ENCODE results near the gene RBM26.
"Not testable (repeated sequence)": the region's sequence is repeated elsewhere in the genome, so short reads cannot be mapped to it uniquely, and the experiment has no call there.

Gene RBM26

GRCh38 chr13:79382545-79383275 is 23.3 kb downstream of the RBM26 start:
- no peak for DNase-seq

- no peak for DNase-seq
Measured at GRCh38 chr13:79380997-79381396, 25.1 kb downstream of the RBM26 start.

DNA sequence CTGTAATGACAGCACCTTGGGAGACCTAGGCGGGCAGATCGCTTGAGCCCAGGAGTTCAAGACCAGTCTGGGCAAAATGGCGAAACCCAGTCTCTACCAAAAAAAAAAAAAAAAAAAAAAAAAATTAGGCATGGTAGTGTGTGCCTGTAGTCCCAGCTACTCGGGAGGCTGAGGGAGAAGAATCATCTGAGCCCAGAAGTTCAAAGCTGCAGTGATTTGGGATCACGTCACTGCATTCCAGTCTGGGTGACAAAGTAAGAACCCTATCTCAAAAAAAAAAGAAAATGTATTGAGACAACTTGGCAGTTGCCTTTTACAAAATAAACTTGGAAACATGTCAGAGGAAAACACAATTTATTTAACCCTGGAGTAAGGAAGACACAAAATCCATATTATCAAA is 26.8 kb downstream of the RBM26 start:
- DNase-seq, result no peak

GRCh38 chr13:79376843-79377242 is 29.2 kb downstream of the RBM26 start:
- no peak for DNase-seq

GRCh38 chr13:79374578-79374977 is 31.5 kb downstream of the RBM26 start:
- no peak for DNase-seq

DNA sequence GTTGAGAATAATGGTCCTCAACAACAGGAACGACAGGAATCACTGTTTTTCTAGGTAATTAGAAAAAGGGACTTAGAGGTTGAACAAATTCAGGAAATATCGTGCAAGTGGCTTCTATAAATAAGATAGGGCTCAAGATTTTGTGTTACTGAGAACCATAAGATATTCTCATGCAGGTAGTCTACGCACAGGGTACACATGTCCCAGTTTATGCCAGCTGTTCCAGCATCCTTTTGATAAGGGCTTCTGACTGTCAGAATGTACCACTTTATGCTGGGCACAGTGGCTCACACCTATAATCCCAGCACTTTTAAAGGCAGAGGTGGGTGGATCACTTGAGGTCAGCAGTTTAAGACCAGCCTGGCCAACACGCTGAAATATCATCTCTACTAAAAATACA is 32.1 kb downstream of the RBM26 start:
- no peak for DNase-seq

DNA sequence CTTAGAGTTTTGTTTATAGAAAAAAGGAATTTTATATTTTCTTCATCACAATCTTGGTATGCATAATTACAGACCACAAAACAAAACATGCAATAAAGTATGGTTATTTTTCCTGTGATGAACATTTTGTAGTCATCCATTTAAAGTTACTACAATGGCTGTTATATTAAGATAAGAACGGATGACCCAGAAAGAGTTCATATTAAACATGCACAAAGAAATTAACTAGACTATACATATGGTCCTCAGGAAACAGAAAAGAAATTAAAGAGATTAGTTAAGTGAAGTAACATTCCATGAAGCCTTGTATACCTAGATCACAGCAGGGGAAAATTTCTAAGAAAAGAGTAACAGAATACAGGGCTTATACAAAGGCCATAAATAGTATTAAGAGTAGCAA is 36.8 kb downstream of the RBM26 start:
- no peak for DNase-seq

- no peak for DNase-seq
Measured at GRCh38 chr13:79365981-79366380, 40.1 kb downstream of the RBM26 start.

DNA sequence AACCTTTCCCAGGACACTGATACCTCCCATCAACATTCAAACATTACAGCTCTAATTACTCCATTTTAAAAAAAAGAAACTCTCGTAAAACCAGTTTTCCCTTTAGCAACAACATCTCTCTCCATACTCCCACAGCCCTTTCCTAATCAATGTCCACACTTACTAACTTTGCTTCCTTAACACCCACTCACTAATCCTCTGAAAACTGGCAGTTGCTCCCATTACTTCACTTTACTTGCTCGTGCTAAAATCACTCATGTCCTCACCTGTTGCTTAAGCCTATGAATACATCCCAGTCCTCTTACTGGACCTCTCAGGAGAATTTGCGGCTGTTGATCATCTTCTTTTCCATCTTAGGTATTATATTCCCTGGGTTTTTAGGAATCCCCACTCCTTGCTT is 44.8 kb downstream of the RBM26 start:
- no peak for DNase-seq

DNA sequence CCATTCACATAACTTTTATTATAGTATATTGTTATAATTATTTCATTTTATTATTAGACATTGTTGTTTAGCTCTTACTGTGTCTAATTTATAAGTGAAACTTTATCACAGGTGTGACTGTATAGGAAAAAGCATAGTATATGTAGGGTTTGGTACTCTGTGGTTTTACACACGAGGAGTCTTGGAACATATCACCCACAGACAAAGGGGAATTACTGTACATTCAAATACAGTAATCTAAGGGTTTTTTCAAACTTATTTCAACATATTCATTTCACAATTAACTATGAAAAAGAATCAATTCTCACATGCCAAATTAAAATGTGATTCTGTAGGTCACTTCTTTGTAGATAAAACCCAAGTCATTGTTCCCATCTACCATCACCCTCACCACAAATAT is 46.0 kb downstream of the RBM26 start:
- no peak for DNase-seq

GRCh38 chr13:79359064-79359463 is 47.0 kb downstream of the RBM26 start:
- DNase-seq, result no peak

DNA sequence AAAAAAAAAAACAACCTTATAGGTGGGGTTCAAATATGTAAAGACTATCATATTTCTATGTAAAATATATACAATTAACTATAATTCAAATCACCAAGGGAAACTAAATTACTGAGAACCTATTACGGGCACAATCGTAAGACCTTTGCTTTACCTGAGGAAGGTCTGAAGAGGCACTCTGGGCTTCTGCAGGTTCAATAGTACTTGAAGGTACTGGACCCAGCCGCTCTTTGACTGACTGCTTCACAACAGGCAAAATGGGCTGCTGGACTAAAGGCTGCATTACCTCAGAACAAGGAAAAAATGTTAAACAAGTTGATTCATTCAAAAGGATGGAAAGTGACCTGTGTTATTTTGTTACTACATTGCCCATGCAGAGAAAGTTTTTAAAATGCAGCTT is 51.8 kb downstream of the RBM26 start:
- no peak for DNase-seq

DNA sequence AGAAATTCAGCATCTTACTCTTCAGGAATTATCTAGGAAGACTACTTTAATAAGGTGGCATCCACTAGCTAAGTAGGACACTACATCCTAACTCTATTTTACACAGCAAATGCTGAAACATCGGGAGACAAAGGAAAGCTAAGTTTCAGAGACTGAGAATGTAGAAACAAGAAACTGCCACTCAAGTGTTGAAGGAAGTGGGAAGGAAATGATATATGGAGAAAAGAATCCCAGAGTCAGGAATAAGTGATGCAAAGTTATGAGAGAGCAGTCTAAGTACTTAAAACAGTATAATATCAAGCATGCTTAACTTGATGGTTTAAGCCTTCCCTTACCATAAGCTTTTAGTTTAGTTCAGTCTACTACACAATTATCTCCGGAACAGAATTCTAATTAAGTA is 52.4 kb downstream of the RBM26 start:
- DNase-seq, result no peak

- no peak for DNase-seq
Measured at GRCh38 chr13:79352107-79352506, 53.9 kb downstream of the RBM26 start.

DNA sequence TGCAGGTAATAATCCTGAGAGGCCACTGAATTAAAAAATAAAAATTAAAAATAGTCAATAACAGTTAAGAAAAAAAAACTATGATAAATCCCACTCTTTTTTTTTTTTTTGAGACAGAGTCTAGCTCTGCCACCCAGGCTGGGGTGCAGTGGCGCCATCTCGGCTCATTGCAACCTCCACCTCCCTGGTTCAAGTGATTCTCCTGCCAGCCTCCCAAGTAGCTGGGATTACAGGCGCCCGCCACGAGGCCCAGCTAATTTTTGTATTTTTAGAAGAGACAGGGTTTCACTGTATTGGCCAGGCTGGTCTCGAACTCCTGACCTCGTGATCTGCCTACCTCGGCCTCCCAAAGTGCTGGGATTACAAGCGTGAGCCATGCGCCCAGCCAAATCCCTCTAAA is 56.4 kb downstream of the RBM26 start:
- DNase-seq, result not testable (repeated sequence)

DNA sequence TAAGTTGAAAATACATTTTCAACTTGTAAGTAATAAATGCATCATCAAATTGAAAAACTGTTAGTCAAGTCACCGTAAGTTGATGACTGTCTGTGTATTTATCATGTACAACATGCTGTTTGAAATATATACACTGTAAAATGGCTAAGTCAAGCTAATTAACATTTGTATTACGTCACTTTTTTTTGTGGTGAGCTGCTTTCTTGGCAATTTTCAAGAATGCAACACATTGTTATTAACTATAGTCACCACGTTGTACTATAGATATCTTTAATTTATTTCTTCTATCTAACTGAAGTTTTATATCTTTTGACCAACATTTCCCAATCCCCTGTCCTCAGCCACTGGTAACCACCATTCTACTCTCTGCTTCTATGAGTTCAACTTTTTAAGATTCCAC is 57.0 kb downstream of the RBM26 start:
- no peak for DNase-seq

GRCh38 chr13:79346300-79346914 is 59.6 kb downstream of the RBM26 start:
- DNase-seq, result no peak

DNA sequence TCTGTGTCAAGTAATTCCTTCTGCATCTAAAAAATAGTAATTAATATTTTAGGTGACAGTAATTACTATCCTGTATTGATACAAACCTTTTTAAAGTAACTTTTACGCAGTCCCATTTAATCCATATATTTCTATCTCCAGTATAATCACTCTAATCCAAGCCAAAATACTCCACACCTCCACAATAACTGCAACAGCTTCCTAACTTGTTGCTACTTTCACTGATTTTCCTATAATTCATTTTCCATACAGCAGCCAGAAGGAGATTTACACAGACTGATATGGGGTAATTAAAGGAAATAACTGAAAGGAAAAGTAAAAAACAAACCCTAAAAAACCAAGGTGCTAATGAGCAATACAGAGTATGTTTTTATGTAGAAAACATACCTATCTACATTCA is 64.9 kb downstream of the RBM26 start:
- DNase-seq, result no peak

DNA sequence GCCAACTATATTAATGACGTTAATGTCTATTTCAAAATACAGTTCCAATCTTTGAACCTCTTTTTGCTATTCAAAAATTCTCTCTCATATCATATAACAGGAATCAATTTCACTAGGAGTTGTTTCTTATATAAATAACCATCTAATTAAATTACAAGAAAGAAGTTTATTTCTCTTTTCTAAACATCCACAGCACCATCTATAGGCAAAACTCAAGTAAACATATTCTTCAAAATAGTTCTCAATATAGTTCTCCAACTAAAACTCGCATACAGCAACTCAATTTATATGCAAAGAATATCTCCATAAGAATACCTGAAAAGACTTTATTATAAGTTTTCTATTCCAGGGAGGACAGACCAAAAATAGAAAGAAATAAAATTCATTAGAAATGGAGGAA is 65.6 kb downstream of the RBM26 start:
- no peak for DNase-seq

DNA sequence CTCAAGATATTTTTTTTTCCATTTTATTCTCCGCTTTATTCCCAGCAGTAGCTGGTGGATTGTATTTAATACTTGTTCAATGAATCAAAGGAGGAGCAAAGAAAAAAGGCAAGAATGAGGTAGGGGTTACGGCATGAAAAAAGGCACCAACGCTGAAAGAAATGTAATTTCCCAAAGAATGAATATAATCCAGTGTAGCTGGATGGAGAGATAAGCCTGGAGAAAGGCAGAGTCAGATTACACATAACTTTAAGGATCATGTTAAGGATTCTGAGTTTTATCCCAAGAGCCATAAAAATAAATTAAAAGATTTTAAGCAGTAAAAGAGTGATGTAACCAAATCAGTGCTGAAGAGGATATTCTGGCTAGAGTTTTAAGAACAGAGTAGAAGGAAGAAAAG is 67.7 kb downstream of the RBM26 start:
- no peak for DNase-seq

DNA sequence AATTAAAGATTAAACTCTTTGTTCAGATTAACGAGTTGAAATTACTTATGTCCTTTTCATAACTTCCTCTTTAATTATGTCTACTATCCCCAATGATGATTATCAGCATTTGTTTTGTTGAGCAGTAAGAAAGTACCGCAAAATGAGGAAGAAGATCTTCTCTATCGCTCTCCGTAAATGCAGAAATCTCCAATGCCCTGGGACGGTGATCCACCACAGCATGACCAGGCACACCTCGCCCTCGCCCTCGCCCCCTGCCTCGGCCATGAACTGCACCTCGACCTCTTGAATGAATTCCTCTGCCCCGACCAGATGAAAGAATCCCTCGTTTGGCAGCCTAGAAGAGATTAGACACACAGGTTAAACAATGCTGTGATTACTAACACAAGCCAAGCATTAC is 69.1 kb downstream of the RBM26 start:
- DNase-seq, result no peak

DNA sequence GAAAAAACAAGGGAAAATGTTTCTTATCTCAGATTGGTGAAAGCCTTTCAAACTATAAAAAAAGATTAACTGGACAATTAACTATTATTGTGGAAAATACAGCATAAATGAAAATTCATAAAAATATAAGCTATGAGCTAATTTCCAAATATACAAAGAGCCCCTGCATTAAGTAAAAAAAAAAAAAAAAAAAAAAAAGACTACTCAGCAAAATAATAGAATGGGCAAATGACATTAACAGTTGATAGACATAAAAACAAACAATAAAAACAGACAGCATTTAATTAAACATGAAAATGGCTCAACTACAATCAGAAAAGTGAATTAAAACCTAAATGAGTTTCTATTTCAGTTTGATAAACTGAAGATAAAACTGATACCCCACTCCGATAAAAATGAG is 77.5 kb downstream of the RBM26 start:
- no peak for DNase-seq

DNA sequence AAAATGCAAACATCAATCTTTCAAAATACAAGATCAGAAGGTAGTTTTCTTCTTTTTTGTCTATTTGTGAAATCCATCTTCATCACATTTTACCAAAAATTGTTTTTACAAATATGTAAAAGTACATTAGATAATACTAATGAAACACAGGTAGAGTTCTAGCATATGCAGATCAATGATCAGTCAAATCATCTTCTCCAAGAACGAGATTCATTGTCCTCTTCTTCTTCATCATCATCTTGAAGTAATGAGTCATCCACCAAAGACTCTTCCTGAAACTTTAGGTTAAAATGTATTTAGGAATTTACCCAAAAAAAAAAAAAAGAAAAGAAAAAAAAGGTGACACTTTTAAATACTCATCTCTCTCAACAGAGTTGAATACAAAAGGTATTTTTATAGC is 85.6 kb downstream of the RBM26 start:
- DNase-seq, result no peak

DNA sequence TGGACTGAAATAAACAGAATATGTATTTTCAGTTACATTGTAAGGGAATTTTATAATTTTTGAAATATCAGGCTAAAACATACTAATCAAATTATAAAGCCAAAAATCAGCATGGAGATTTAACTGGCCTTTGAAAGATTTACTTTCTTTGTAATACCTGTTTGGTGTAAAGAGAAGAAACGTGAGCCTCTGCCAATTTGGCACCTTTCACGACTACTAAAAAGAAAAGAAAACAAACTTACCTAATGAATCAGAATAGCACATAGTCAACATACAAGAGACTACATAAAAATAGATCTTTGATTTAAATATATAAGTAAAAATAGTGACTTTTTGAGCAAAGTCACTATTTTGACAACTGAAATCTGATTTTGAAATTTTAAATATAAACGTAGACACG is 87.4 kb downstream of the RBM26 start:
- no peak for DNase-seq

DNA sequence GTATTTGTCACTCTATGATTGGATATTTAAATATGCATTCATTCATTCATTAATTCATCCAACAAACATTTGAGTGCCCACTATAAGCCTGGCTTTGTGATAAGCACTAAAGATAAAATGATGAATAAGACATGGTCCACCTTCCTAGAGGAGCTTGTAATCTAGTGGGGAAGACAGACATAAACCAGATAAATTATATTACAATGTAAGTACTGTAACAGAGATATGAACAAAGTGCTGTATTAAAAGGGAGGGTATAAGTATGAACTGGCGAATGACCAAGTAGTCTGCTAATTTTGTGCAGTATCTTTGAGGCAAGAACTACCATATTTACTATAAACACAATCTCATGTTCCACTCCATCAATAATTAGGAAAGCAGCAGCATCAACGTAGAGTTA is 88.2 kb downstream of the RBM26 start:
- no peak for DNase-seq
